ENCODE data around the gene HOMER3. TPM values are rescaled to one million over a fixed set of nuclear protein-coding genes. Genes with fewer than 3 reads are reported as not detected.

The HOMER3 gene
- total and polyA plus RNA-seq, 10 of the 15 experiments (the other 5 are each of a cell fraction or from before 2014, with no cell fraction given), result 0.18 to 10.6 (median 0.50) TPM; not detected in 2

- intact Hi-C loops (cut with micrococcal nuclease; ENCODE audit: unreplicated experiment) (no loop called here), in situ Hi-C loops (cut with MboI) (no loop called here)
- no peak for FAIRE-seq
- ChIA-PET CTCF (interaction anchor here (1.5 to 2.1 kb wide), 2 partner anchors 48 to 351 kb away, joined by 3 to 6 read pairs; partner anchors contain the start of gene REX1BD), SMC1A (ENCODE audit: uncharacterized antibody, unreplicated experiment) (interaction anchor here (1.5 kb wide), 1 partner anchor 48 kb away, joined by 3 read pairs; no protein-coding TSS in a partner anchor), RAD21 (ENCODE audit: unreplicated experiment) (no interaction called here), POLR2A (interaction anchor here (0.6 kb wide), 1 partner anchor 11 kb away, joined by 4 read pairs; no protein-coding TSS in a partner anchor)
- Histone ChIP-seq H3K9ac (ENCODE audit: control insufficient read depth, insufficient read depth, low read length) (no peak overlapping the region), H3K9me3 (replicated peaks; ENCODE audit: control insufficient read depth, insufficient read depth, low read length) (no peaks in the 10 kb centered on the region), H3K4me2 (ENCODE audit: control insufficient read depth, insufficient read depth) (no peak overlapping the region), H3K79me2 (ENCODE audit: control insufficient read depth, insufficient read depth, low read length) (no peaks in the 10 kb centered on the region), H3K36me3 (ENCODE audit: control insufficient read depth in 2 of 2, insufficient read depth in 2 of 2, low read length in 1 of 2) (no peaks in the 10 kb centered on the region), H3K4me1 (ENCODE audit: control insufficient read depth, insufficient read depth, low read length) (no peaks in the 10 kb centered on the region), H2AFZ (ENCODE audit: control insufficient read depth, low read depth, low read length) (no peak overlapping the region), H4K20me1 (ENCODE audit: control insufficient read depth, insufficient read depth) (no peaks in the 10 kb centered on the region), H3K4me3 (no peak overlapping the region), H3K27ac (ENCODE audit: control insufficient read depth, insufficient read depth) (no peak overlapping the region), H3K27me3 (replicated peaks in 1 of 2; ENCODE audit: control insufficient read depth in 2 of 2, insufficient read depth in 2 of 2, low read length in 1 of 2) (peaks cover 1 to 2% of the 10 kb centered on the region in 2 experiments)
- no peak for DNase-seq (ENCODE audit: low read depth, low spot score)
- WGBS (ENCODE audit: insufficient coverage, insufficient replicate concordance, low lambda C conversion rate, missing lambda C conversion rate), result 50% methylated on average over 3 of the region's 3 CpGs
- no peak for ATAC-seq
- no TSS peak for BruUV-seq (replicated peaks)
- TF ChIP-seq PKNOX1 (IDR thresholded peaks at IDR 0.05) (no peak), JUND (IDR thresholded peaks at IDR 0.05; ENCODE audit: low read depth, low read length) (no peak), CHD1 (IDR thresholded peaks at IDR 0.05; ENCODE audit: low read depth, low read length) (no peak), LARP7 (IDR thresholded peaks at IDR 0.05) (no peak), HDAC2 (IDR thresholded peaks at IDR 0.05) (no peak)
These were observed 1.9 kb downstream of the HOMER3 start for GRCh38 chr19:18939163-18939562.

GRCh38 chr19:18933297-18933696 is 7.7 kb downstream of the HOMER3 start:
- BruUV-seq (replicated peaks), result no TSS peak
- no peaks in the 10 kb centered on the region for H3K79me2 ChIP-seq (ENCODE audit: control insufficient read depth, insufficient read depth, low read length)
- H3K9ac ChIP-seq (ENCODE audit: control insufficient read depth, insufficient read depth, low read length), result no peak overlapping the region
- 53% methylated on average over 13 of the region's 13 CpGs for WGBS (ENCODE audit: insufficient coverage, insufficient replicate concordance, low lambda C conversion rate, missing lambda C conversion rate)
- in situ Hi-C loops (cut with MboI) (no loop called here), intact Hi-C loops (cut with micrococcal nuclease; ENCODE audit: unreplicated experiment) (no loop called here)
- no peaks in the 10 kb centered on the region for H3K27me3 ChIP-seq (replicated peaks in 1 of 2; ENCODE audit: control insufficient read depth in 2 of 2, insufficient read depth in 2 of 2, low read length in 1 of 2)
- H4K20me1 ChIP-seq (ENCODE audit: control insufficient read depth, insufficient read depth), result no peaks in the 10 kb centered on the region
- SMC1A ChIA-PET (ENCODE audit: uncharacterized antibody, unreplicated experiment), result no interaction called here
- FAIRE-seq (no peak), ATAC-seq (no peak), DNase-seq (ENCODE audit: low read depth, low spot score) (no peak)
- H3K4me1 ChIP-seq (ENCODE audit: control insufficient read depth, insufficient read depth, low read length), result no peaks in the 10 kb centered on the region
- CTCF ChIA-PET, result no interaction called here
- no peak overlapping the region for H2AFZ ChIP-seq (ENCODE audit: control insufficient read depth, low read depth, low read length)
- POLR2A ChIA-PET, result no interaction called here
- H3K27ac ChIP-seq (ENCODE audit: control insufficient read depth, insufficient read depth), result no peak overlapping the region
- H3K36me3 ChIP-seq (ENCODE audit: control insufficient read depth in 2 of 2, insufficient read depth in 2 of 2, low read length in 1 of 2), result peaks cover 0 to under 1% of the 10 kb centered on the region in 2 experiments; a peak in 1 of 4 replicates
- RAD21 ChIA-PET (ENCODE audit: unreplicated experiment), result no interaction called here
- H3K9me3 ChIP-seq (replicated peaks; ENCODE audit: control insufficient read depth, insufficient read depth, low read length), result no peaks in the 10 kb centered on the region
- TF ChIP-seq NRF1 (conservative IDR thresholded peaks at IDR 0.05; ENCODE audit: low read depth, low read length), result no peak
- TF ChIP-seq CHD1 (IDR thresholded peaks at IDR 0.05; ENCODE audit: low read depth, low read length), result no peak
- no peak for TF ChIP-seq HCFC1 (IDR thresholded peaks at IDR 0.05; ENCODE audit: low read length)
- no peak for TF ChIP-seq MXI1 (IDR thresholded peaks at IDR 0.05; ENCODE audit: low read depth, low read length)
- TF ChIP-seq RELA (IDR thresholded peaks at IDR 0.05; ENCODE audit: borderline replicate concordance, partially characterized antibody), result no peak
- TF ChIP-seq BCL11A (IDR thresholded peaks at IDR 0.05; ENCODE audit: low read depth, low read length), result no peak
- no peak for TF ChIP-seq SRF (IDR thresholded peaks at IDR 0.05; ENCODE audit: low read depth in 2 of 2, low read length in 2 of 2)
- TF ChIP-seq HDAC6 (IDR thresholded peaks at IDR 0.05; ENCODE audit: unreplicated experiment), result no peak
- TF ChIP-seq STAT1 (conservative IDR thresholded peaks at IDR 0.05), result no peak
- no peak for TF ChIP-seq RCOR1 (conservative IDR thresholded peaks at IDR 0.05; ENCODE audit: low read depth, low read length)
- no peak for TF ChIP-seq NFIC (IDR thresholded peaks at IDR 0.05; ENCODE audit: low read depth, low read length)
- no peak for TF ChIP-seq ZNF384 (IDR thresholded peaks at IDR 0.05; ENCODE audit: borderline replicate concordance, low read depth, low read length)
- H3K4me2 ChIP-seq (ENCODE audit: control insufficient read depth, insufficient read depth), result no peak overlapping the region
- H3K4me3 ChIP-seq, result no peak overlapping the region

Measured in GM12878 (cell line).